ENCODE data around the gene EGLN3.

- no peak for TF ChIP-seq EP300 (IDR thresholded peaks at IDR 0.05)
- no peak for TF ChIP-seq CTCF (IDR thresholded peaks at IDR 0.05)
- TF ChIP-seq POLR2A (IDR thresholded peaks at IDR 0.05), result no peak
These were observed 53.5 kb downstream of the EGLN3 start for GRCh38 chr14:33897382-33897781.

Data from gastroesophageal sphincter (tissue), 3 donors.